Kidney epithelial cell (primary cell): ENCODE measurements around the gene CIPC. TPM values are rescaled to one million over a fixed set of nuclear protein-coding genes. Genes with fewer than 3 reads are reported as not detected.

Experiments used
- DNase-seq: peaks from one replicate; pipeline ENCODE4 v3.0.0-alpha.2; 2010; ENCODE audit warnings: low read depth
- H3K27me3 ChIP-seq: 2 replicates; pipeline ENCODE4 v1.6.0; 2011; ENCODE audit warnings: low read length; ENCODE audit not compliant: control insufficient read depth, insufficient read depth
- H3K36me3 ChIP-seq: 2 replicates; pipeline ENCODE4 v1.5.1; 2011; ENCODE audit warnings: low read length; ENCODE audit not compliant: control insufficient read depth, insufficient read depth
- H3K4me3 ChIP-seq: 2 replicates; pipeline ENCODE4 v1.5.1; 2011; ENCODE audit warnings: low read depth, mild to moderate bottlenecking, control low read depth, low read length
- total RNA-seq: library from RNA; depleted of rRNA; stranded (reverse); fragments of >200 nt; gene quantifications from 2 replicates; pipeline ENCODE4 v1.2.3, GENCODE V29; 2015
- TF ChIP-seq, protein P1 (sequence below): IDR thresholded peaks from 2 replicates; pipeline ENCODE4 v1.5.1; 2011; ENCODE audit warnings: mild to moderate bottlenecking, moderate library complexity, low read length, control low read depth, inconsistent platforms; ENCODE audit not compliant: insufficient read depth, poor library complexity, severe bottlenecking

CIPC gene
- total RNA-seq, 1 donor from 2014 or later = 15.9 TPM

DNA sequence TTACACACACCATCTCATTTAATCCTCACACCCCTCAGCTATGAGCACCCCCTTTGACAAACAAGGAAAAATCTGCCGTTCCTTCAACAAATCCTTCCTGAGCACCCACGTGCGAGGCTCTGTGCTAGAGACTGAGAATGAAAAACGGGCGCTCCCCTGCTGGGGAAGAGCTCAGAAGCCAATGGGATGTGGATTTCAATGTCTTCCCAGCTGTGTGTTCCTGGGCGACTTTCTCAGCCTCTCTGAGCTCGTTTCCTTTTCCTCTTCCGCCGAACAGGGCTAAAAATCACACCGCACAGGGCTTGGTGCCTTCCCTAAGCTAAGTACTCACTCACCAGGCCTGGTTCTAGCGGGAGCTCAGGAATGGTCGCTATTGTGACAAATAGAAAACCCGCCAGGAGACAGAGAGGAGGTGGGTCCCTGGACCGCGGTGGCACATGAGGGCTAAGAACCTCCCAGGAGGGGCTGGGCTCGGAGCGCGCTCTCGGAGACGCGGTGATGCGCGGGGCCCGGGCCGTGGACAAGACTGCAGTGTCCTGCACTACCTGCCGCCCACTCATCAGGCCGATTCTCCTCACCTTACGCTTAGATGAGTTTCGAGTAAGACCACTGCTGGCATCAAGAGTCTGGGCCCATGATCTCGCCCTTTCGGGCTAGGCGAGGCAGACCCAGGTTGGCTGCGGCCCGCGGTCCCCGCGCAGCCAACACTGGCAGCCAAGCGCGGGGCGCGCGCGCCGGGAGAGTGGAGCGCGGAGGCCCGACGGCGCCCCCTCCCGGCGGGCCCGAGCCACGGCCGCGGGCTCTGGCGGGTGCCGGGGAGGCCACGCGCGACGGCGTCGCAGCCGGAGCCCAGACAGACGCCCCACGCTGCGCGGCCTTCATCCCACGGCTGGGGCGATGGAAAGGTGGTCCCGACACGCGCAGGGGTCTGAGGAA, 26.6 kb downstream of the CIPC start:
- Histone ChIP-seq H3K4me3 (peak overlapping the region; percentile 34), H3K36me3 (no peaks in the 10 kb centered on the region), H3K27me3 (peaks cover 38% of the 10 kb centered on the region)
- DNase-seq = no peak
- TF ChIP-seq, protein P1, sequence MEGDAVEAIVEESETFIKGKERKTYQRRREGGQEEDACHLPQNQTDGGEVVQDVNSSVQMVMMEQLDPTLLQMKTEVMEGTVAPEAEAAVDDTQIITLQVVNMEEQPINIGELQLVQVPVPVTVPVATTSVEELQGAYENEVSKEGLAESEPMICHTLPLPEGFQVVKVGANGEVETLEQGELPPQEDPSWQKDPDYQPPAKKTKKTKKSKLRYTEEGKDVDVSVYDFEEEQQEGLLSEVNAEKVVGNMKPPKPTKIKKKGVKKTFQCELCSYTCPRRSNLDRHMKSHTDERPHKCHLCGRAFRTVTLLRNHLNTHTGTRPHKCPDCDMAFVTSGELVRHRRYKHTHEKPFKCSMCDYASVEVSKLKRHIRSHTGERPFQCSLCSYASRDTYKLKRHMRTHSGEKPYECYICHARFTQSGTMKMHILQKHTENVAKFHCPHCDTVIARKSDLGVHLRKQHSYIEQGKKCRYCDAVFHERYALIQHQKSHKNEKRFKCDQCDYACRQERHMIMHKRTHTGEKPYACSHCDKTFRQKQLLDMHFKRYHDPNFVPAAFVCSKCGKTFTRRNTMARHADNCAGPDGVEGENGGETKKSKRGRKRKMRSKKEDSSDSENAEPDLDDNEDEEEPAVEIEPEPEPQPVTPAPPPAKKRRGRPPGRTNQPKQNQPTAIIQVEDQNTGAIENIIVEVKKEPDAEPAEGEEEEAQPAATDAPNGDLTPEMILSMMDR = no peak

DNA sequence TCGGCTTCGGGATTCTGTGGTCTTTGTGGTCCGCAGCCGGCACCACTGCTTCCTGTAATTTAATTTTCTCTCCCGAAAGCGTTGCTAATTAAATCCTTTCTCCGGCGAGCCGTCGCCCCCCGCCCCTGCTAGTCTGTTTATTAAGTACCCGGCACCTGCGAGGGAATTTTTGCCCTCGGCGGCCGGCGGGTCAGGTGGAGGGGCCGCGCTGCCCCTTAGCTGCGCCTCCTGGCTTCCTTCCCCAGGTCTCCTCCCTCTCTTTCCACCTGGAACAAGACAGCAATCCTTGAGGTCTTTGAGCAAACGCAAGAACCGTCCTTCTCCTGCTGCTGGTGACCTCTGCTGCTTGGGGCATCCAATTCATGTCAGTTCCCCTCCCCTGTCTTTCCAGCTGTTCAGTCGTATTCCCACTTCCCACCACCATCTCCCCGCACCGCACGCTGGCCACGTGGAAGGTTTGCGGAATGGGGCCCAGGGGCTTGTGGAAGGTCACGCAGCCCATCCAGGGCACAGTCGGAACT, 27.3 kb downstream of the CIPC start:
- Histone ChIP-seq H3K36me3 (no peaks in the 10 kb centered on the region), H3K27me3 (peaks cover 43% of the 10 kb centered on the region), H3K4me3 (no peak overlapping the region)
- no peak for DNase-seq
- TF ChIP-seq, protein P1 = no peak

DNA sequence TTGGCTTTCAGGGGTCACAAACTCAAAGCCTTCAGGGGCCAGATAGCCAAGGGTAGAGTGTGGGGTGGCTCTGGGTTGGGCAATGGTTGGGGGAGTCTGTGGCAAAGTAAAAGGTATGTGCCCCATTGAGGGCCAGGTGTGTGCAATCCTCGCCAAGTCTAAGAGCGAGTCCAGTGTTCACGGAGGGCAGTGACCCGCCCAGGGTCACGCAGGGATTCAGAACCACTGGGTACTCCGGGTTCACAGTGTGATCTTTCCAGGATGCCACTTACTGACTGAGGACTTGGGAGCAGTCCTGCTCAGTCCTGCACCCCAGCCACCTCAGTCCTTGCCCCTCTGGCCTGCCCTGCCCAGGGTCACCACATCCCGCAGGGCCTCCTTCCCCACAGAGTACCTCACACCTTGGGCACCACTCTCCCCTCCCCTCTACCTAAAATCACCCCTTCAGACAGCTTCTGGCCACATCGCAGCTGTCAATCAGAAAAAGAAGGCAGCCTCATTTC, 27.8 kb downstream of the CIPC start:
- no peak overlapping the region for H3K4me3 ChIP-seq
- no peak for DNase-seq
- H3K36me3 ChIP-seq = no peaks in the 10 kb centered on the region
- peaks cover 43% of the 10 kb centered on the region for H3K27me3 ChIP-seq
- TF ChIP-seq, protein P1 = no peak

DNA sequence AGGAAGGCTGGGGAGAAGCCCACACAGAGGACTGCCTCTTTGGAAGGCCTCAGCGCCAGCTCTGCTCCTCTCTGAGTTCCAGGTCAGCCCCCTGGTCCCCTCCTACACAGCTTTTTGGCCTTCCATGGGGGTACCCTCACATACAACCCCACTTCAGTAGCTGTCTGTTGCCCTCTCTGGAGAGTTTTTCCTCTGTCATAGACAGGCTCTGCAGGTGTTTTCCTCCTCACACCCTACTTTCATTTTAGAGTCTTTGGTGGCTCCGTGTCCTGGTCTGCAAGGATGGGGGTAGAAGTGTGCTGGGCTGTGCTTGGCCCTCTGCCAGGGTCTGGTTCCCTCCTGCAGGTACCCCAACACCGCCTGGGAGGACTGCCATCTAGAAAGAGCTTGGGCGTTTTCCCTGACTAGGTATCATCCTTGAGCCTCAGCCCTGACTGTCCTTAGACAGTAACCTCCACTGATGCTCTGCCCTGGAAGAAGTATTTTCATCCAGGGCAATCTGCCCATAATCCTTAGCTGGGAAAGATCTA, 28.5 kb downstream of the CIPC start:
- TF ChIP-seq, protein P1 = no peak
- peaks cover 47% of the 10 kb centered on the region for H3K27me3 ChIP-seq
- no peak overlapping the region for H3K4me3 ChIP-seq
- DNase-seq = no peak
- H3K36me3 ChIP-seq = no peaks in the 10 kb centered on the region

DNA sequence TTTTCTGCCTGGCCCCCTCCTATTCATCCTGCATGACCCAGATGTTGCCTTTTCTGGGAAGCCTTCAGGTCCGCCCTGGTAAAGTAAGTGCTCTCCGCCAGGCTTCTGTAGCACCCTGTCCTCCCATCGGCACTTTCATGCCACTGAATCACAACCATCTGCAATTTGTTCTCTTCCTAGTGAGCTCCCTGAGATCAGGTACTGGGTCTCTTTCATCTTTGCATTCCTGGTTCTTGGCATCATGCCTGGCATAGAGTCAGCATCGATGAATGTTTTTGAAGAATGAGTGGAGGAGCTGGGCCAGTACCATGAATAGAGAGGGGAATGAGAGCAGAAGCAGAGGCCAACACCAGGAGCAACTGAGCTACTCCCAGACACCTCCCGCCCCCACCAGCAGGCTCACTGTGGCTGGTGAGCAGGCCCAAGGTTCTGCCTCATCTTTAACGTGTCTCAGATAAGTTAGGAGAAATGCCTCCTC, 30.4 kb downstream of the CIPC start:
- TF ChIP-seq, protein P1 = no peak
- DNase-seq = peak; percentile 12
- H3K4me3 ChIP-seq = no peak overlapping the region
- peaks cover 59% of the 10 kb centered on the region for H3K27me3 ChIP-seq
- H3K36me3 ChIP-seq = no peaks in the 10 kb centered on the region
